ENCODE data around the gene PSME1.
A peak's percentile ranks its signal among the peaks of the same experiment; 100 is the strongest.

The PSME1 gene

GRCh38 chr14:24160499-24160849, 24.5 kb downstream of the PSME1 start:
- H3K27me3 ChIP-seq (ENCODE audit: insufficient read depth, poor library complexity, severe bottlenecking): no peaks in the 10 kb centered on the region
- DNase-seq (ENCODE audit: low read depth in 1 of 2, low spot score in 1 of 2): no peak
- no peak overlapping the region for H3K27ac ChIP-seq (replicated peaks)
- H3K4me3 ChIP-seq (replicated peaks; ENCODE audit: insufficient read depth, low read length): no peak overlapping the region
- TF ChIP-seq GABPA (IDR thresholded peaks at IDR 0.05; ENCODE audit: low read depth) (no peak), POLR2AphosphoS5 (IDR thresholded peaks at IDR 0.05; ENCODE audit: low read depth) (no peak), SPI1 (IDR thresholded peaks at IDR 0.05; ENCODE audit: borderline replicate concordance, low read depth) (no peak)

DNA sequence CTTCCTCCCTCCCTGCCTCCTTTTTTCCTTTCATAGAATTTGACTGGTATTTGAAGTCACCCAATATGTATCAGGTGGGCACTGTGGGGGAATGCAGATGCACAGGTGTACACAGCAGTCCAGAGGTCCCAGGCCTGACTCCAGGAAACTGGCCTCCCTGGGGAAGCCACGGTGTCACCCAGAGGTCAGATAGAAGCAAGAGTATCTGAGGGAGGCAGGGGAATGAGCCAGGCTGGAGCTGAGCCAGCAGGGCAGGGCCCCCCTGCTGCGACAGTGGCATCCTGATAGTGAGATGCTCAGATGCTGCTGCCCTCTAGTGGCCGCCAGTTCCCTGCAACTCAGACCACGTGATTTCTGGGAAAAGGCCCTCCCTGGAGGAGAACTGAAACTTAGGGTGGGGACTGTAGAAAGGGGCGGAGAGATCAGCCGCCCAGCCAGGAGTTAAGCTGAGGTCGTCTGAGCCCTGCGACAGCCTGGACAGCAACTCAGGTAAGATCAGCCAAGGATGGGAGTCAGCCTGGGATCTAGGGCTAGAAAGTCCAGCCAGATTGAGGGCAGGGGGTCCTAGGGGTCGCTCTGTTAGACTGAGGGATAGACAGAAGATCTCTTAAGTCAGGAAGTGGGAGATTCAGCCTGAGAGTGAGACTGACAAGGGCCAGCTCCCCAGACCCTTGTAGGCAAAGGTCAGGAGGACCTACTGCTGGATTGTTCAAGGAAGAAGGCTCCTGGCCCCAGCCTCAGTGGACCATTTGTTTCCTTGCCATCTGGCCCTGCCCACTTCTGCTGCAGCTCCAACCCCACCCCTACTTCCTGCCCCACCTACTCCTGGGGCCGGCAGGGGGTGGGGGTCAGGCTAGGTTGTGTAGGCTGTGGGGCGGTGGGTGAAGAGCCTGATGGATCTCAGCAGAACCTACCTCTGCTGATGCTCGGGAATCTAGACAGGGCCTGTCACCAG, 25.1 kb downstream of the PSME1 start, which contains the start of gene IRF9:
Gene IRF9, plus strand, starts transcription at position 416 of the 955 bp plus-strand sequence. CDS start 880 bp downstream, outside the sequence.
- Histone ChIP-seq H3K27me3 (ENCODE audit: insufficient read depth, poor library complexity, severe bottlenecking) (no peaks in the 10 kb centered on the region), H3K4me3 (replicated peaks; ENCODE audit: insufficient read depth, low read length) (peak within 1 kb of the TSS; percentile 33), H3K27ac (replicated peaks) (peak within 1 kb of the TSS; percentile 32; the same call in 1 of the 2 replicates)
- no peak for TF ChIP-seq GABPA (IDR thresholded peaks at IDR 0.05; ENCODE audit: low read depth)
- peak; percentile 59 for TF ChIP-seq POLR2AphosphoS5 (IDR thresholded peaks at IDR 0.05; ENCODE audit: low read depth)
- no peak for TF ChIP-seq SPI1 (IDR thresholded peaks at IDR 0.05; ENCODE audit: borderline replicate concordance, low read depth)
- peak; percentile 94 for TF ChIP-seq CTCF (IDR thresholded peaks at IDR 0.05; ENCODE audit: insufficient read depth, low read length)
- peak; percentile 91 to 93 for DNase-seq (ENCODE audit: low read depth in 1 of 2, low spot score in 1 of 2)

DNA sequence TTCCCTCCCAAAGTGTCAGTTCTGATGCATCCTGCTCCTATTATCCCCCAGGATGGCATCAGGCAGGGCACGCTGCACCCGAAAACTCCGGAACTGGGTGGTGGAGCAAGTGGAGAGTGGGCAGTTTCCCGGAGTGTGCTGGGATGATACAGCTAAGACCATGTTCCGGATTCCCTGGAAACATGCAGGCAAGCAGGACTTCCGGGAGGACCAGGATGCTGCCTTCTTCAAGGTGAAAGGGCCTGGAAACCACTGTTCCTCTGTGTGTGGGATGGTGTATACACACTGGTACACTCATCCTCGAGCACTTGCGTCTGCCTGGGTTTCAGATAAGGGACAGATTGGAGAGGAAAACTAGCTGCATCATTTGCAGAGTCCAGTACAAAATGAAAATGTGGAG, 26.1 kb downstream of the PSME1 start:
- Histone ChIP-seq H3K4me3 (replicated peaks; ENCODE audit: insufficient read depth, low read length) (no peak overlapping the region), H3K27me3 (ENCODE audit: insufficient read depth, poor library complexity, severe bottlenecking) (no peaks in the 10 kb centered on the region), H3K27ac (replicated peaks) (no peak overlapping the region)
- TF ChIP-seq GABPA (IDR thresholded peaks at IDR 0.05; ENCODE audit: low read depth): no peak
- TF ChIP-seq, protein P1, sequence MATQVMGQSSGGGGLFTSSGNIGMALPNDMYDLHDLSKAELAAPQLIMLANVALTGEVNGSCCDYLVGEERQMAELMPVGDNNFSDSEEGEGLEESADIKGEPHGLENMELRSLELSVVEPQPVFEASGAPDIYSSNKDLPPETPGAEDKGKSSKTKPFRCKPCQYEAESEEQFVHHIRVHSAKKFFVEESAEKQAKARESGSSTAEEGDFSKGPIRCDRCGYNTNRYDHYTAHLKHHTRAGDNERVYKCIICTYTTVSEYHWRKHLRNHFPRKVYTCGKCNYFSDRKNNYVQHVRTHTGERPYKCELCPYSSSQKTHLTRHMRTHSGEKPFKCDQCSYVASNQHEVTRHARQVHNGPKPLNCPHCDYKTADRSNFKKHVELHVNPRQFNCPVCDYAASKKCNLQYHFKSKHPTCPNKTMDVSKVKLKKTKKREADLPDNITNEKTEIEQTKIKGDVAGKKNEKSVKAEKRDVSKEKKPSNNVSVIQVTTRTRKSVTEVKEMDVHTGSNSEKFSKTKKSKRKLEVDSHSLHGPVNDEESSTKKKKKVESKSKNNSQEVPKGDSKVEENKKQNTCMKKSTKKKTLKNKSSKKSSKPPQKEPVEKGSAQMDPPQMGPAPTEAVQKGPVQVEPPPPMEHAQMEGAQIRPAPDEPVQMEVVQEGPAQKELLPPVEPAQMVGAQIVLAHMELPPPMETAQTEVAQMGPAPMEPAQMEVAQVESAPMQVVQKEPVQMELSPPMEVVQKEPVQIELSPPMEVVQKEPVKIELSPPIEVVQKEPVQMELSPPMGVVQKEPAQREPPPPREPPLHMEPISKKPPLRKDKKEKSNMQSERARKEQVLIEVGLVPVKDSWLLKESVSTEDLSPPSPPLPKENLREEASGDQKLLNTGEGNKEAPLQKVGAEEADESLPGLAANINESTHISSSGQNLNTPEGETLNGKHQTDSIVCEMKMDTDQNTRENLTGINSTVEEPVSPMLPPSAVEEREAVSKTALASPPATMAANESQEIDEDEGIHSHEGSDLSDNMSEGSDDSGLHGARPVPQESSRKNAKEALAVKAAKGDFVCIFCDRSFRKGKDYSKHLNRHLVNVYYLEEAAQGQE (IDR thresholded peaks at IDR 0.05; ENCODE audit: insufficient replicate concordance, low read depth): no peak
- no peak for TF ChIP-seq POLR2AphosphoS5 (IDR thresholded peaks at IDR 0.05; ENCODE audit: low read depth)
- no peak for TF ChIP-seq CTCF (IDR thresholded peaks at IDR 0.05; ENCODE audit: insufficient read depth, low read length)
- no peak for TF ChIP-seq SPI1 (IDR thresholded peaks at IDR 0.05; ENCODE audit: borderline replicate concordance, low read depth)
- DNase-seq (ENCODE audit: low read depth in 1 of 2, low spot score in 1 of 2): no peak

GRCh38 chr14:24164518-24164991, 28.6 kb downstream of the PSME1 start:
- Histone ChIP-seq H3K4me3 (replicated peaks; ENCODE audit: insufficient read depth, low read length) (no peak overlapping the region), H3K27me3 (ENCODE audit: insufficient read depth, poor library complexity, severe bottlenecking) (no peaks in the 10 kb centered on the region), H3K27ac (replicated peaks) (no peak overlapping the region)
- DNase-seq (ENCODE audit: low read depth in 1 of 2, low spot score in 1 of 2): no peak
- TF ChIP-seq, protein P1 (IDR thresholded peaks at IDR 0.05; ENCODE audit: insufficient replicate concordance, low read depth): no peak
- no peak for TF ChIP-seq CTCF (IDR thresholded peaks at IDR 0.05; ENCODE audit: insufficient read depth, low read length)
- TF ChIP-seq GABPA (IDR thresholded peaks at IDR 0.05; ENCODE audit: low read depth): no peak
- no peak for TF ChIP-seq SPI1 (IDR thresholded peaks at IDR 0.05; ENCODE audit: borderline replicate concordance, low read depth)
- no peak for TF ChIP-seq POLR2AphosphoS5 (IDR thresholded peaks at IDR 0.05; ENCODE audit: low read depth)
